ENCODE measurements around the gene KCP. TPM values are rescaled to one million over a fixed set of nuclear protein-coding genes. Genes with fewer than 3 reads are reported as not detected.

KCP gene
- polyA plus RNA-seq, 3 donors = 10.5 to 12.7 (median 12.1) TPM

- no peak for DNase-seq (ENCODE audit: low read depth in 3 of 3, low spot score in 2 of 3)
Observed at GRCh38 chr7:128860158-128861073, 50.1 kb downstream of the KCP start.

DNA sequence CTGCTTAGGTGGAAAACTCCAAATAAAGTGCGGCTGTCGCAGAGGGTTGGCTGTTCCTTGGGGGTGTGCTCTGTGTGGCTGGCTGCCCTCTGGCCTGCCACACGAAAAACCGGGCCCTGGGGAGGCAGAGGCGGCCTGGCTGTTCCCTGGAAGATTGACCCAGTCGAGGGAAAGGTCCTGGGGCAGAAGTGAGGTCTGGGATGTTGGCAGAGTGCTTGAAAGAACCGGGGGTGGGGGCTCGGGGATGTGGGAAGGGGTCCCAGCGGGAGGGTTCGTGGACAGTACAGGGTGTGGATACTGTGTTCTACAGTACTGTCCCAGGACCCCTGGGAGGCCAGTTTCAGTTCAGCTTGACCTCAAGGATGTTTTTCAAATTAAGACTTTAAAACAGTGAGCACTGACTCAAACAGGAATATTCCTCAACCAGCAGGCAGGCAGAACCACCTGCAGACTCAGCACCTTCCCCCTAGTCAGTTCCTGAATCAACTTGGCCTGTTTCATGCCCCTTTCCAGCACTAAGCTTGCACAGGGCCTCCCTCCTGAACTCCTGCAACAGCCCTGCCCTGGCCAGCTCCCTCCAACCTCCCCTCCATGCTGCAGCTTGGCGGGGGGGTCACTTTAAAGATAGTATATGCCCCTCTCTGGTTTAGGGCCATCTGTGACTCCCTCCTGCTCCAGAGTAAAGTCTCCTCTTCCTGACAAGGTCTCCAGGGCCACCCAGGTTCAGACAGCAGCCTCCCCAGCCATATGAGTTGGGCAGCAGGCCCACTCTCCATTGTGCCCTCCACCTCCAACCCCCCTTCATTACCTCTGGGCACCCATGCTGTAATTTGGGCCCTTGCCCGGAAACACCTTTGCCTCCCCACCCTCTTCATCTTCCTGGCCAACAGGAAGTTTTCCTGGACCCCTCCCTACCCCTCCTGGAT, 51.0 kb downstream of the KCP start:
- no peak for DNase-seq (ENCODE audit: low read depth in 3 of 3, low spot score in 2 of 3)

DNA sequence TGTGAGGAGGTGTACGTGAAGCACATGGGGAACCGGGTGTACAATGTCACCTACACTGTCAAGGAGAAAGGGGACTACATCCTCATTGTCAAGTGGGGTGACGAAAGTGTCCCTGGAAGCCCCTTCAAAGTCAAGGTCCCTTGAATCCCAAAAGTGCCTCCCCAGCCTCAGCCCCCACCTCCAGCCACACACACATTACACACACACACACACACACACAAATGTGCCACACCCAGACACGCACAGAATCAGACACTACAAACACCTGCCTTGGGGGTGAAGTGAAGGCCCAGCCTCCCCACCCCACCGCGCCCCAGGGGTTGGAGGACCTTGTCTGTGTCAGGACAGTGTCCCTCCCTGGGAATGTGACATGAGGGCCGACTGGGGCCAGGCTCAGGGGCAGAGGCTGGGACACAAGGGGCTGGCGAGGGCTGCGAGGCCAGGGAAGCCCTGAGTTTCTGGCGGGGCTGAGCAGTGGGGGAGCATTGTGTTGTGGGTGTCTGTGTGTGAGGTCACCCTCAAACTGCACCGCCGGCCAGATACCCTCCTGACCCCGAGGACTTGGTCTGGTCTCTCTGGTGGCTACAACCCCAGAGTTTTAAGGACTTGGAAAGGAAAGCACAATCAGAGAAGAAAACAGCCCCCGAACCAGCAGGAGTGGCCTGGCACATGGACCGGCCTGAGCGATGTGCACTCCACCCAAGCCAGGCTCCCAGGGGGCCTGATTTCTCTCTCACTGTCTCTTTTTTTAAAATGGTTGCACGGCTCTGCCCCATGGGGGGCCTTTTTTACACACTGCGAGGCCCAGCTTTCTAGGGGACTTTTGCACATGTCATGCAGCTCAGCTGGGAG, 51.9 kb downstream of the KCP start:
- no peak for DNase-seq (ENCODE audit: low read depth in 3 of 3, low spot score in 2 of 3)

GRCh38 chr7:128856001-128856718, 54.3 kb downstream of the KCP start:
- DNase-seq (ENCODE audit: low read depth in 3 of 3, low spot score in 2 of 3) = no peak

- no peak for DNase-seq (ENCODE audit: low read depth in 3 of 3, low spot score in 2 of 3)
Observed at GRCh38 chr7:128855559-128855958, 55.0 kb downstream of the KCP start.

- no peak for DNase-seq (ENCODE audit: low read depth in 3 of 3, low spot score in 2 of 3)
Observed at GRCh38 chr7:128854396-128854795, 56.1 kb downstream of the KCP start.

GRCh38 chr7:128853799-128854198, 56.7 kb downstream of the KCP start:
- DNase-seq (ENCODE audit: low read depth in 3 of 3, low spot score in 2 of 3) = no peak

DNA sequence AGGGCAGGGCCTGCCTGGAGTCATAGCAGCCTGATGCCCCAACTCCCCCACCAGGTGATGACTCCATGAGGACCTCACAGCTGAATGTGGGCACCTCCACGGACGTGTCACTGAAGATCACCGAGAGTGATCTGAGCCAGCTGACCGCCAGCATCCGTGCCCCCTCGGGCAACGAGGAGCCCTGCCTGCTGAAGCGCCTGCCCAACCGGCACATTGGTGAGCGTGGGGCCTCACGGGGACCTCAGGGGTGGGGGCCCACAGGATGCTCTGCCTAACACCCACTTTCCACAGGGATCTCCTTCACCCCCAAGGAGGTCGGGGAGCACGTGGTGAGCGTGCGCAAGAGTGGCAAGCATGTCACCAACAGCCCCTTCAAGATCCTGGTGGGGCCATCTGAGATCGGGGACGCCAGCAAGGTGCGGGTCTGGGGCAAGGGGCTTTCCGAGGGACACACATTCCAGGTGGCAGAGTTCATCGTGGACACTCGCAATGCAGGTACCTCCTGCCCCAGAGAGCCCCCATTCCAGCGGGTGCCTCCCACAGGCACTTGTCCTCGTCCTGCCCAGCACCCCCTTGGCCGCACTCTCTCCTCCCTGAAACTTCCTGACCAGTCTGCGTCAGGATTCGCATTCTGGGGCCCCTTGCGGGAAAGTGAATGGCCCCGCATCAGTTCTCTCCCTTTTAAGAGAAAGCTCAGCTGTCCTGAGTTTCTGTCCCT, 57.8 kb downstream of the KCP start:
- no peak for DNase-seq (ENCODE audit: low read depth in 3 of 3, low spot score in 2 of 3)

DNA sequence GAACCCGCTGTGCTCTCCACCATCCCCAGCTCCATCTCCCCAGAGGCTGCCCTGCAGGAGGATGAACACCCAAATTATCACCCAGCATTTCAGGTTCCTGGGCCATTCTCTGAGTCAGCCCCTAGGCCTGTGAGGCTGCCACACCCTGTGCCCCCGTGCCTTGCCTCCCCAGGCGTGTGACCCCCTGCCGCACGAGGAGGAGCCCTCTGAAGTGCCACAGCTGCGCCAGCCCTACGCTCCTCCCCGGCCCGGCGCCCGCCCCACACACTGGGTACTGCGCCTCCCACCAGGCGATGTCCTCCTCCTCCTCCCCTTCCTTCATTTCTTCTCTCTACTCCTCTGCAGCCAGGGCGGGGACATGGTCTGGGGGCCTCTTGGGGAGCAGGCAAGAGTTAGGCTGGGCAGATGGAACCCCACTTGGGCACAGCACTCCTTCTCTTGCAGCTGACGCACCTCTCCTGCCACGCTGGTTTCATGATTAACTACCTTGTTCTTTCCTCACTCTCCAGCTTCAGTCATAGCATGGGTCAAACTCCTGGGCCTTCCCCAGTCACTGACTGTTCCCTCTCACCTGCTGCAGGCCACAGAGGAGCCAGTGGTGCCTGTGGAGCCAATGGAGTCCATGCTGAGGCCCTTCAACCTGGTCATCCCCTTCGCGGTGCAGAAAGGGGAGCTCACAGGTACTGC, 60.6 kb downstream of the KCP start:
- no peak for DNase-seq (ENCODE audit: low read depth in 3 of 3, low spot score in 2 of 3)

DNA sequence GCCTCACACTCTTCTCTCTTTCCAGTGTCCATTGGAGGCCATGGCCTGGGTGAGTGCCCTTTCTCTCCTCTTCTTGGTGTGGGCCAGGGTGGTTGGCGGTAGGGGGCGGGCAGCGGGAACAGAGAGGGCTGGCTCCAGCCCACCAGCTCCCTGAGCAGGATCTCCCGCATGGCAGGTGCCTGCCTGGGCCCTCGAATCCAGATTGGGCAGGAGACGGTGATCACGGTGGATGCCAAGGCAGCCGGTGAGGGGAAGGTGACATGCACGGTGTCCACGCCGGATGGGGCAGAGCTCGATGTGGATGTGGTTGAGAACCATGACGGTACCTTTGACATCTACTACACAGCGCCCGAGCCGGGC, 61.4 kb downstream of the KCP start:
- DNase-seq (ENCODE audit: low read depth in 3 of 3, low spot score in 2 of 3) = no peak

- no peak for DNase-seq (ENCODE audit: low read depth in 3 of 3, low spot score in 2 of 3)
Observed at GRCh38 chr7:128848289-128849155, 62.0 kb downstream of the KCP start.

- DNase-seq (ENCODE audit: low read depth in 3 of 3, low spot score in 2 of 3) = no peak
Observed at GRCh38 chr7:128847721-128848211, 62.7 kb downstream of the KCP start.

DNA sequence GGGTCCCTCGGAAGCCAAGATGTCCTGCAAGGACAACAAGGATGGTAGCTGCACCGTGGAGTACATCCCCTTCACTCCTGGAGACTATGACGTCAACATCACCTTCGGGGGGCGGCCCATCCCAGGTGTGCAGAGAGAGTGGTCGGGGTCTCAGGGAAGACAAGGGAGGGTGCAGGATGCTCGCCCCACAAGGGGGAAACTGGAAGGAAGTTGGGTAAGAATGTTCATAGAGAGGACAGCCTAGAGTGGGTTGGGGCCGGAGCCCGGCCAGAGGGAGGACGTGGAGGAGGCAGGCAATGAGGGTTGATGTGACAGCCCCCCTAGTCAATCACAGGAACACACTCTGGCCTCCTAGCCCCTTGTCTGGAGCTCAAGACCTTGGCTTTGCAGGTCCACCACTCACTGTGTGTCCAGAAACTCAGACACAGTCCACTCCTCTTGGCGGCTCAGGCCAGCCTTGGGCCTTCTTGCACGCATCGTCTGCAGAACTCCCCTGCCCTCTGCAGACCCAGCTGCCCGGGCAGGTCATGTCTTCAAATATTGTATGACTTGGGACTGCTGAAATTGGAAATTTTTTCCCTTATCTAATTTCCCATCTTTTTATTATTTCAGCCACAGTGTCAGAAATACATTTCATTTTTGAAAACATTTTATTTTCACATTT, 63.6 kb downstream of the KCP start:
- no peak for DNase-seq (ENCODE audit: low read depth in 3 of 3, low spot score in 2 of 3)

DNA sequence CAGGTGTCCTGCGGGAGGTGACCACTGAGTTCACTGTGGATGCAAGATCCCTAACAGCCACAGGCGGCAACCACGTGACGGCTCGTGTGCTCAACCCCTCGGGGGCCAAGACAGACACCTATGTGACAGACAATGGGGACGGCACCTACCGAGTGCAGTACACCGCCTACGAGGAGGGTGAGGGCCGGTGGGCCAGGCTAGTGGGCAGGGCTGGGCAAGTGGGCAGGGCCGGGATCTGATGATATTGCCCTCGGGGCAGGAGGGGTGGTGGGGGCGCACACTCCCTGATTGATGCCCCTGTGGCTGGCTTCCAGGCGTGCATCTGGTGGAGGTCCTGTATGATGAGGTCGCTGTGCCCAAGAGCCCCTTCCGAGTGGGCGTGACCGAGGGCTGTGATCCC, 64.5 kb downstream of the KCP start:
- DNase-seq (ENCODE audit: low read depth in 3 of 3, low spot score in 2 of 3) = no peak

DNA sequence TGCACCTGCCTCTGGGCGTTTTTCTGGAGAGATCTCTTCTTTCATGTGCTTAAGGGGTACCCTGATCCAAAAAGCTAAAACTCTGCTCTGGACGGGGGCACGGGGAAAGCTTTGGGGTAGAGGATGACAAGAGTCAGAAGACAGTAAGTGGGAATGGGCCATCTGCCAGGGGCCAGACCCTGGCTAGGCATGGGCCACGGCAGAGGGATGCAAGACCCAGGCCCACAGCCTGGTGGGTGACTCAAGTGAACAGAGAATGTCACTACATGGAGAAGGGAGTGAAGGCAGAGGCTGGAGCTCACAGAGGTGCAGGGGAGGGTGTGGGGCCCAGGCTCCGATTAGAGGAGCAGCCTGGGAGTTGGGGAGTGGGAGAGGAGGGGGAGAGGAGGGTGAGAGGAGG, 65.0 kb downstream of the KCP start:
- no peak for DNase-seq (ENCODE audit: low read depth in 3 of 3, low spot score in 2 of 3)

DNA sequence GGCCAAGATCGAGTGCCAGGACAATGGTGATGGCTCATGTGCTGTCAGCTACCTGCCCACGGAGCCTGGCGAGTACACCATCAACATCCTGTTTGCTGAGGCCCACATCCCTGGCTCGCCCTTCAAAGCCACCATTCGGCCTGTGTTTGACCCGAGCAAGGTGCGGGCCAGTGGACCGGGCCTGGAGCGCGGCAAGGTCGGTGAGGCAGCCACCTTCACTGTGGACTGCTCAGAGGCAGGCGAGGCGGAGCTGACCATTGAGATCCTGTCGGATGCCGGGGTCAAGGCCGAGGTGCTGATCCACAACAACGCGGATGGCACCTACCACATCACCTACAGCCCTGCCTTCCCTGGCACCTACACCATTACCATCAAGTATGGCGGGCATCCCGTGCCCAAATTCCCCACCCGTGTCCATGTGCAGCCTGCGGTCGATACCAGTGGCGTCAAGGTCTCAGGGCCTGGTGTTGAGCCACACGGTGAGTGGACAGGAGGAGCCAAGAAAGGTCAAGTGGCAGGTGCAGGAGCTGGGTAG, 65.7 kb downstream of the KCP start:
- DNase-seq (ENCODE audit: low read depth in 3 of 3, low spot score in 2 of 3) = no peak
